ENCODE data around the gene FCHO2.

DNA sequence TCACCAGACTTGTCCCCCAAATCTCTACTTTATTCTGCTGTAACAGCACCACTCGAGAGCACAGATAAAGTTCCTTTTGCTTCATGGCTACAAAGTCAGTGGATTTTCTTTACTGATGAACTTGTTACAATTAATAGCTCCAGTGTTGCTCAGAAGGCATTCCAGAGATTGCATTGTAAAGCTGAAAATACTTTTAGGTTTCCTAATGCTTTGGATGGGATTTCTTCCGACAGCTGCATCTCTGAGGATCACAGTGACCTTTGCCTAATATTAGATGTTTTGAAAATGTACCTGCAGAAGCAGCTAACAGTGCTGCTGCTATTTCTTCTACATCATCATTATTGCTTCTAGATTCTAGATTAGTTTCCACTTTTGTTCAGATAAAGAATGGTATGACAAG is 105.8 kb downstream of the FCHO2 start:
- TF ChIP-seq EZH2 (IDR thresholded peaks at IDR 0.05), result no peak
- TF ChIP-seq POLR2AphosphoS5 (IDR thresholded peaks at IDR 0.05; ENCODE audit: borderline replicate concordance, low read depth, low read length), result no peak
- no peak for TF ChIP-seq FOXP2 (optimal IDR thresholded peaks at IDR 0.05; ENCODE audit: control extremely low read depth, extremely low read length, insufficient read depth)
